ENCODE data around the gene TRIM9.

Gene TRIM9

GRCh38 chr14:51092965-51093364 lies 1.9 kb downstream of the TRIM9 start:
- peaks cover 8% of the 10 kb centered on the region; the same call in 1 of the 2 replicates for H3K4me1 ChIP-seq (ENCODE audit: insufficient read depth, low read length)
- H3K9ac ChIP-seq (ENCODE audit: low read depth, low read length), result no peak overlapping the region
- no peak overlapping the region for H3K27ac ChIP-seq (ENCODE audit: low read depth, low read length)
- no peaks in the 10 kb centered on the region for H3K9me3 ChIP-seq (ENCODE audit: insufficient read depth, low read depth, low read length)
- 80% methylated on average over 7 of the region's 7 CpGs for WGBS
- peak overlapping the region; percentile 68 for H3K4me3 ChIP-seq (ENCODE audit: low read length)
- no peaks in the 10 kb centered on the region for H3K36me3 ChIP-seq (ENCODE audit: insufficient read depth, low read length)
- H3K27me3 ChIP-seq (ENCODE audit: insufficient read depth, low read length), result peaks cover 60% of the 10 kb centered on the region

GRCh38 chr14:51089278-51089677 lies 5.6 kb downstream of the TRIM9 start:
- Histone ChIP-seq H3K4me1 (ENCODE audit: insufficient read depth, low read length) (peaks cover 8% of the 10 kb centered on the region; the same call in 1 of the 2 replicates), H3K9ac (ENCODE audit: low read depth, low read length) (no peak overlapping the region), H3K9me3 (ENCODE audit: insufficient read depth, low read depth, low read length) (no peaks in the 10 kb centered on the region), H3K36me3 (ENCODE audit: insufficient read depth, low read length) (no peaks in the 10 kb centered on the region), H3K27ac (ENCODE audit: low read depth, low read length) (no peak overlapping the region), H3K4me3 (ENCODE audit: low read length) (no peak overlapping the region), H3K27me3 (ENCODE audit: insufficient read depth, low read length) (peaks cover 32% of the 10 kb centered on the region)
- WGBS, result no CpG with 5 or more reads among the region's 1 CpG

- Histone ChIP-seq H3K27ac (ENCODE audit: low read depth, low read length) (no peak overlapping the region), H3K4me1 (ENCODE audit: insufficient read depth, low read length) (0 out of 2 replicates have a peak, but pooled peaks cover 3% of the 10 kb centered on the region), H3K9me3 (ENCODE audit: insufficient read depth, low read depth, low read length) (no peaks in the 10 kb centered on the region), H3K36me3 (ENCODE audit: insufficient read depth, low read length) (no peaks in the 10 kb centered on the region), H3K9ac (ENCODE audit: low read depth, low read length) (no peak overlapping the region), H3K27me3 (ENCODE audit: insufficient read depth, low read length) (peaks cover 10% of the 10 kb centered on the region), H3K4me3 (ENCODE audit: low read length) (no peak overlapping the region)
- WGBS, result 73% methylated on average over 3 of the region's 3 CpGs
Observed at GRCh38 chr14:51087031-51087441, 7.9 kb downstream of the TRIM9 start.

GRCh38 chr14:51086044-51086443 lies 8.9 kb downstream of the TRIM9 start:
- 96% methylated on average over 2 of the region's 2 CpGs for WGBS
- Histone ChIP-seq H3K4me3 (ENCODE audit: low read length) (no peak overlapping the region), H3K9ac (ENCODE audit: low read depth, low read length) (no peak overlapping the region), H3K9me3 (ENCODE audit: insufficient read depth, low read depth, low read length) (no peaks in the 10 kb centered on the region), H3K36me3 (ENCODE audit: insufficient read depth, low read length) (no peaks in the 10 kb centered on the region), H3K4me1 (ENCODE audit: insufficient read depth, low read length) (0 out of 2 replicates have a peak, but pooled peaks cover 3% of the 10 kb centered on the region), H3K27ac (ENCODE audit: low read depth, low read length) (no peak overlapping the region), H3K27me3 (ENCODE audit: insufficient read depth, low read length) (no peaks in the 10 kb centered on the region)

GRCh38 chr14:51084962-51085361 lies 9.9 kb downstream of the TRIM9 start:
- WGBS, result 97% methylated on average over 3 of the region's 3 CpGs
- Histone ChIP-seq H3K9me3 (ENCODE audit: insufficient read depth, low read depth, low read length) (no peaks in the 10 kb centered on the region), H3K9ac (ENCODE audit: low read depth, low read length) (no peak overlapping the region), H3K27me3 (ENCODE audit: insufficient read depth, low read length) (no peaks in the 10 kb centered on the region), H3K27ac (ENCODE audit: low read depth, low read length) (no peak overlapping the region), H3K4me1 (ENCODE audit: insufficient read depth, low read length) (0 out of 2 replicates have a peak, but pooled peaks cover 3% of the 10 kb centered on the region), H3K4me3 (ENCODE audit: low read length) (no peak overlapping the region), H3K36me3 (ENCODE audit: insufficient read depth, low read length) (no peaks in the 10 kb centered on the region)

- Histone ChIP-seq H3K27ac (ENCODE audit: low read depth, low read length) (no peak overlapping the region), H3K9ac (ENCODE audit: low read depth, low read length) (no peak overlapping the region), H3K9me3 (ENCODE audit: insufficient read depth, low read depth, low read length) (no peaks in the 10 kb centered on the region), H3K4me1 (ENCODE audit: insufficient read depth, low read length) (0 out of 2 replicates have a peak, but pooled peaks cover 3% of the 10 kb centered on the region), H3K27me3 (ENCODE audit: insufficient read depth, low read length) (no peaks in the 10 kb centered on the region), H3K4me3 (ENCODE audit: low read length) (no peak overlapping the region), H3K36me3 (ENCODE audit: insufficient read depth, low read length) (no peaks in the 10 kb centered on the region)
Observed at GRCh38 chr14:51084507-51084906, 10.4 kb downstream of the TRIM9 start.

- no peak overlapping the region for H3K27ac ChIP-seq (ENCODE audit: low read depth, low read length)
- no peak overlapping the region for H3K9ac ChIP-seq (ENCODE audit: low read depth, low read length)
- H3K4me1 ChIP-seq (ENCODE audit: insufficient read depth, low read length), result 0 out of 2 replicates have a peak, but pooled peaks cover 3% of the 10 kb centered on the region
- no peaks in the 10 kb centered on the region for H3K36me3 ChIP-seq (ENCODE audit: insufficient read depth, low read length)
- no peaks in the 10 kb centered on the region for H3K27me3 ChIP-seq (ENCODE audit: insufficient read depth, low read length)
- H3K4me3 ChIP-seq (ENCODE audit: low read length), result no peak overlapping the region
- 100% methylated on average over 1 of the region's 1 CpG for WGBS
- no peaks in the 10 kb centered on the region for H3K9me3 ChIP-seq (ENCODE audit: insufficient read depth, low read depth, low read length)
Observed at GRCh38 chr14:51082349-51082748, 12.6 kb downstream of the TRIM9 start.

GRCh38 chr14:51081712-51082111 lies 13.2 kb downstream of the TRIM9 start:
- H3K4me3 ChIP-seq (ENCODE audit: low read length), result no peak overlapping the region
- H3K27ac ChIP-seq (ENCODE audit: low read depth, low read length), result no peak overlapping the region
- no peak overlapping the region for H3K9ac ChIP-seq (ENCODE audit: low read depth, low read length)
- H3K27me3 ChIP-seq (ENCODE audit: insufficient read depth, low read length), result no peaks in the 10 kb centered on the region
- H3K4me1 ChIP-seq (ENCODE audit: insufficient read depth, low read length), result no peaks in the 10 kb centered on the region
- WGBS, result 95% methylated on average over 3 of the region's 3 CpGs
- no peaks in the 10 kb centered on the region for H3K36me3 ChIP-seq (ENCODE audit: insufficient read depth, low read length)
- no peaks in the 10 kb centered on the region for H3K9me3 ChIP-seq (ENCODE audit: insufficient read depth, low read depth, low read length)

GRCh38 chr14:51081209-51081608 lies 13.7 kb downstream of the TRIM9 start:
- no peak overlapping the region for H3K27ac ChIP-seq (ENCODE audit: low read depth, low read length)
- H3K36me3 ChIP-seq (ENCODE audit: insufficient read depth, low read length), result no peaks in the 10 kb centered on the region
- H3K9ac ChIP-seq (ENCODE audit: low read depth, low read length), result no peak overlapping the region
- no peaks in the 10 kb centered on the region for H3K9me3 ChIP-seq (ENCODE audit: insufficient read depth, low read depth, low read length)
- no peak overlapping the region for H3K4me3 ChIP-seq (ENCODE audit: low read length)
- H3K27me3 ChIP-seq (ENCODE audit: insufficient read depth, low read length), result no peaks in the 10 kb centered on the region
- WGBS, result 95% methylated on average over 4 of the region's 4 CpGs
- no peaks in the 10 kb centered on the region for H3K4me1 ChIP-seq (ENCODE audit: insufficient read depth, low read length)

GRCh38 chr14:51080645-51081044 lies 14.3 kb downstream of the TRIM9 start:
- WGBS, result 91% methylated on average over 3 of the region's 3 CpGs

GRCh38 chr14:51079489-51079888 lies 15.4 kb downstream of the TRIM9 start:
- 81% methylated on average over 1 of the region's 1 CpG for WGBS

More at GRCh38 chr14:51080645-51081044, 14.3 kb downstream of the TRIM9 start:
- no peaks in the 10 kb centered on the region for H3K4me1 ChIP-seq (ENCODE audit: insufficient read depth, low read length)
- no peaks in the 10 kb centered on the region for H3K9me3 ChIP-seq (ENCODE audit: insufficient read depth, low read depth, low read length)
- no peak overlapping the region for H3K9ac ChIP-seq (ENCODE audit: low read depth, low read length)
- no peak overlapping the region for H3K27ac ChIP-seq (ENCODE audit: low read depth, low read length)
- no peak overlapping the region for H3K4me3 ChIP-seq (ENCODE audit: low read length)
- no peaks in the 10 kb centered on the region for H3K27me3 ChIP-seq (ENCODE audit: insufficient read depth, low read length)
- H3K36me3 ChIP-seq (ENCODE audit: insufficient read depth, low read length), result no peaks in the 10 kb centered on the region

GRCh38 chr14:51079085-51079484 lies 15.8 kb downstream of the TRIM9 start:
- H3K4me1 ChIP-seq (ENCODE audit: insufficient read depth, low read length), result no peaks in the 10 kb centered on the region
- H3K27me3 ChIP-seq (ENCODE audit: insufficient read depth, low read length), result no peaks in the 10 kb centered on the region
- H3K36me3 ChIP-seq (ENCODE audit: insufficient read depth, low read length), result no peaks in the 10 kb centered on the region
- H3K4me3 ChIP-seq (ENCODE audit: low read length), result no peak overlapping the region
- H3K9ac ChIP-seq (ENCODE audit: low read depth, low read length), result no peak overlapping the region
- H3K9me3 ChIP-seq (ENCODE audit: insufficient read depth, low read depth, low read length), result no peaks in the 10 kb centered on the region
- no peak overlapping the region for H3K27ac ChIP-seq (ENCODE audit: low read depth, low read length)
- WGBS, result no CpG with 5 or more reads among the region's 1 CpG

More at GRCh38 chr14:51079489-51079888, 15.4 kb downstream of the TRIM9 start:
- Histone ChIP-seq H3K27me3 (ENCODE audit: insufficient read depth, low read length) (no peaks in the 10 kb centered on the region), H3K9ac (ENCODE audit: low read depth, low read length) (no peak overlapping the region), H3K4me3 (ENCODE audit: low read length) (no peak overlapping the region), H3K36me3 (ENCODE audit: insufficient read depth, low read length) (no peaks in the 10 kb centered on the region), H3K27ac (ENCODE audit: low read depth, low read length) (no peak overlapping the region), H3K9me3 (ENCODE audit: insufficient read depth, low read depth, low read length) (no peaks in the 10 kb centered on the region), H3K4me1 (ENCODE audit: insufficient read depth, low read length) (no peaks in the 10 kb centered on the region)
